NCI-H774 (cell line): ENCODE data around the gene NEXMIF.
"Not testable (repeated sequence)": the region's sequence is repeated elsewhere in the genome, so short reads cannot be mapped to it uniquely, and the experiment has no call there.

Source experiments
- DNase-seq: peaks from one replicate; lab custom pipeline; 2025; lab: John Stamatoyannopoulos, UW

Gene NEXMIF

GRCh38 chrX:74925225-74926088, at the start of gene NEXMIF:
TSS of gene NEXMIF (minus strand) at chrX:74925452.
- no peak for DNase-seq

- DNase-seq = not testable (repeated sequence)
These were observed 36.7 kb upstream of the NEXMIF start for GRCh38 chrX:74961962-74962361.

- no peak for DNase-seq
These were observed 24.5 kb upstream of the NEXMIF start for GRCh38 chrX:74949717-74950116.

- no peak for DNase-seq
These were observed 15.2 kb upstream of the NEXMIF start for GRCh38 chrX:74940414-74940813.

GRCh38 chrX:74931214-74931613, 6.0 kb upstream of the NEXMIF start:
- DNase-seq = no peak

- peak; percentile 45 for DNase-seq
These were observed 615 bp downstream of the NEXMIF start for GRCh38 chrX:74924449-74925224.

GRCh38 chrX:74923942-74924448, 1.3 kb downstream of the NEXMIF start:
- DNase-seq = peak; percentile 26

GRCh38 chrX:74922922-74923543, 2.2 kb downstream of the NEXMIF start:
- no peak for DNase-seq

- DNase-seq = no peak
These were observed 13.8 kb downstream of the NEXMIF start for GRCh38 chrX:74911494-74911893.

- DNase-seq = no peak
These were observed 18.8 kb downstream of the NEXMIF start for GRCh38 chrX:74906417-74906816.

- DNase-seq = peak; percentile 73
These were observed 22.4 kb downstream of the NEXMIF start for GRCh38 chrX:74902806-74903205.

- no peak for DNase-seq
These were observed 32.7 kb downstream of the NEXMIF start for GRCh38 chrX:74892561-74892960.

GRCh38 chrX:74890676-74891430, 34.4 kb downstream of the NEXMIF start:
- no peak for DNase-seq

GRCh38 chrX:74882383-74882782, 42.9 kb downstream of the NEXMIF start:
- not testable (repeated sequence) for DNase-seq

GRCh38 chrX:74865725-74866124, 59.5 kb downstream of the NEXMIF start:
- DNase-seq = no peak

- DNase-seq = no peak
These were observed 72.0 kb downstream of the NEXMIF start for GRCh38 chrX:74853255-74853654.

GRCh38 chrX:74835566-74835965, 89.7 kb downstream of the NEXMIF start:
- DNase-seq = no peak

GRCh38 chrX:74819797-74820196, 105.5 kb downstream of the NEXMIF start:
- DNase-seq = not testable (repeated sequence)

GRCh38 chrX:74814681-74815080, 110.6 kb downstream of the NEXMIF start:
- no peak for DNase-seq

- no peak for DNase-seq
These were observed 120.7 kb downstream of the NEXMIF start for GRCh38 chrX:74804574-74804973.

GRCh38 chrX:74800062-74800461, 125.2 kb downstream of the NEXMIF start:
- no peak for DNase-seq
